ENCODE measurements around the gene CHD9.

CHD9 gene

GRCh38 chr16:53084141-53084541, 29.4 kb downstream of the CHD9 start:
- Histone ChIP-seq H4K20me1 (ENCODE audit: insufficient read depth, low read length, poor library complexity, severe bottlenecking) (no peaks in the 10 kb centered on the region), H3K9me2 (replicated peaks; ENCODE audit: low read depth, low read length) (no peaks in the 10 kb centered on the region), H3K9me3 (ENCODE audit: insufficient read depth, low read depth, low read length) (no peaks in the 10 kb centered on the region), H3F3A (ENCODE audit: low read depth) (no peaks in the 10 kb centered on the region), H3K27me3 (ENCODE audit: insufficient read depth, low read length, poor library complexity, severe bottlenecking) (no peaks in the 10 kb centered on the region), H3K79me2 (ENCODE audit: insufficient read depth, low read length) (no peaks in the 10 kb centered on the region; the same call in 1 of the 2 replicates), H3K9ac (ENCODE audit: low read depth, low read length, poor library complexity, severe bottlenecking) (no peak overlapping the region), H3K36me3 (ENCODE audit: insufficient read depth, low read length) (no peaks in the 10 kb centered on the region), H3K4me3 (ENCODE audit: low read length, poor library complexity, severe bottlenecking) (no peak overlapping the region), H3K4me1 (ENCODE audit: insufficient read depth, low read length, poor library complexity, severe bottlenecking) (no peaks in the 10 kb centered on the region), H3K4me2 (ENCODE audit: low read depth, low read length, poor library complexity, severe bottlenecking) (no peak overlapping the region), H2AFZ (ENCODE audit: low read length) (no peak overlapping the region)
- no peak for TF ChIP-seq CTCF (conservative IDR thresholded peaks at IDR 0.05; ENCODE audit: low read length)
- TF ChIP-seq EZH2phosphoT487 (IDR thresholded peaks at IDR 0.05; ENCODE audit: borderline replicate concordance) = no peak

- H3K79me2 ChIP-seq (ENCODE audit: insufficient read depth, low read length) = no peaks in the 10 kb centered on the region; the same call in 1 of the 2 replicates
- H3K4me1 ChIP-seq (ENCODE audit: insufficient read depth, low read length, poor library complexity, severe bottlenecking) = no peaks in the 10 kb centered on the region
- no peaks in the 10 kb centered on the region for H3K9me2 ChIP-seq (replicated peaks; ENCODE audit: low read depth, low read length)
- no peaks in the 10 kb centered on the region for H4K20me1 ChIP-seq (ENCODE audit: insufficient read depth, low read length, poor library complexity, severe bottlenecking)
- H2AFZ ChIP-seq (ENCODE audit: low read length) = no peak overlapping the region
- no peaks in the 10 kb centered on the region for H3F3A ChIP-seq (ENCODE audit: low read depth)
- no peaks in the 10 kb centered on the region for H3K36me3 ChIP-seq (ENCODE audit: insufficient read depth, low read length)
- H3K27me3 ChIP-seq (ENCODE audit: insufficient read depth, low read length, poor library complexity, severe bottlenecking) = no peaks in the 10 kb centered on the region
- no peaks in the 10 kb centered on the region for H3K9me3 ChIP-seq (ENCODE audit: insufficient read depth, low read depth, low read length)
- no peak overlapping the region for H3K4me3 ChIP-seq (ENCODE audit: low read length, poor library complexity, severe bottlenecking)
- TF ChIP-seq CTCF (conservative IDR thresholded peaks at IDR 0.05; ENCODE audit: low read length) (no peak), EZH2phosphoT487 (IDR thresholded peaks at IDR 0.05; ENCODE audit: borderline replicate concordance) (no peak)
- H3K9ac ChIP-seq (ENCODE audit: low read depth, low read length, poor library complexity, severe bottlenecking) = no peak overlapping the region
- H3K4me2 ChIP-seq (ENCODE audit: low read depth, low read length, poor library complexity, severe bottlenecking) = no peak overlapping the region
These were observed 30.0 kb downstream of the CHD9 start for GRCh38 chr16:53084746-53085334.

GRCh38 chr16:53085369-53085843, 30.6 kb downstream of the CHD9 start:
- Histone ChIP-seq H3K9ac (ENCODE audit: low read depth, low read length, poor library complexity, severe bottlenecking) (no peak overlapping the region), H4K20me1 (ENCODE audit: insufficient read depth, low read length, poor library complexity, severe bottlenecking) (no peaks in the 10 kb centered on the region), H3K36me3 (ENCODE audit: insufficient read depth, low read length) (no peaks in the 10 kb centered on the region), H3K4me3 (ENCODE audit: low read length, poor library complexity, severe bottlenecking) (no peak overlapping the region), H3K9me2 (replicated peaks; ENCODE audit: low read depth, low read length) (no peaks in the 10 kb centered on the region), H3K4me2 (ENCODE audit: low read depth, low read length, poor library complexity, severe bottlenecking) (no peak overlapping the region), H3K9me3 (ENCODE audit: insufficient read depth, low read depth, low read length) (no peaks in the 10 kb centered on the region), H3F3A (ENCODE audit: low read depth) (no peaks in the 10 kb centered on the region), H3K79me2 (ENCODE audit: insufficient read depth, low read length) (no peaks in the 10 kb centered on the region; the same call in 1 of the 2 replicates), H3K4me1 (ENCODE audit: insufficient read depth, low read length, poor library complexity, severe bottlenecking) (peaks cover 3% of the 10 kb centered on the region), H2AFZ (ENCODE audit: low read length) (no peak overlapping the region), H3K27me3 (ENCODE audit: insufficient read depth, low read length, poor library complexity, severe bottlenecking) (no peaks in the 10 kb centered on the region)
- TF ChIP-seq CTCF (conservative IDR thresholded peaks at IDR 0.05; ENCODE audit: low read length) (no peak), EZH2phosphoT487 (IDR thresholded peaks at IDR 0.05; ENCODE audit: borderline replicate concordance) (no peak)
